ENCODE results near the gene OSBP2.

Gene OSBP2

DNA sequence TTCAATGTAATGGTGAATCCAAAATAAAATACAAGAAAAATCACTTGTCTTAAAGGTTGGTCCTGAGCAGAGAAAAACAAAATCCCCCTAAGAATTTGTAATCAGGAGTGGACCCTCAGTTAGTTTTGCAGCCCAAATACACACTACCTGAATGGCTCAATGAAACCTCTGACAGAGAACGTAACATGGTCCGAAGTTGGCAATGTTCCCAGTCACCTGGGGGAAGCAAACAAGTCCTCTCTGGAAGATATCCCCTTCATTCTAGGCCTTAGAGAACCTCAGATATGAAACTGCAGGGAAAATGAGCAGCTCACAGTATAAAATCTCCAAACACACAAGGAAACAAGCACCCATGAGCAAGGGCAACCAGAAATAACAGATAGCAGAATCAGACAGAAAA lies 215.7 kb downstream of the OSBP2 start:
- peak; percentile 20 for DNase-seq

DNA sequence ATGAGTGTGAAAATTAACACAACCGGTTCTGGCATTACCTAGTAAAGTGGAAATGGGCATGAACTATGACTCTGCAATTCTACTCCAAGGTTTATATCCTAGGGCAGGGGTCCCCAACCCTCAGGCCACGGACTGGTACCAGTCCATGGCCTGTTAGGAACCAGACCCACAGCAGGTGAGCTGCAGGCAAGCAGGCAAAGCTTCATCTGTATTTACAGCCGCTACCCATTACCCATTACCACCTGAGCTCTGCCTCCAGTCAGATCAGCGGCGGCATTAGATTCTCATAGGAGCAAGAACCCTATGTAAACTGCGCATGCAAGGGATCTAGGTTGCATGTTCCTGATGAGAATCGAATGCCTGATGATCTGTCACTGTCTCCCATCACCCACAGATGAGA lies 224.1 kb downstream of the OSBP2 start:
- DNase-seq, result no peak

DNA sequence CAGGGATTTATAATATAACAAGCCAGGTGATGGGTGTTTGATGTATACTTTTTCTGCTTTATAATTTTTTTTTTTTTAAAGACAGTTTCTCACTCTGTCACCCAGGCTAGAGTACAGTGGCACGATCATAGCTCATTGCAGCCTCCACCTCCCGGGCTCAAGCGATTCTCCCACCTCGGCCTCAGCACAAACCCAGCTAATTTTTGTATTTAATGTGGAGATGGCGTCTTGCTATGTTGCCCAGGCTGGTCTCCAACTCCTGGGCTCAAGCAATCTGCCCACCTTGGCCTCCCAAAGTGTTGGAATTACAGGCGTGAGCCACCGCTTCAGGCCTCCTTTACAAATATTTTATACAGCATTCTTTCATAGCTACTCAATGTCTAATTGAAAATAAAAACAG lies 225.3 kb downstream of the OSBP2 start:
- DNase-seq, result no peak

DNA sequence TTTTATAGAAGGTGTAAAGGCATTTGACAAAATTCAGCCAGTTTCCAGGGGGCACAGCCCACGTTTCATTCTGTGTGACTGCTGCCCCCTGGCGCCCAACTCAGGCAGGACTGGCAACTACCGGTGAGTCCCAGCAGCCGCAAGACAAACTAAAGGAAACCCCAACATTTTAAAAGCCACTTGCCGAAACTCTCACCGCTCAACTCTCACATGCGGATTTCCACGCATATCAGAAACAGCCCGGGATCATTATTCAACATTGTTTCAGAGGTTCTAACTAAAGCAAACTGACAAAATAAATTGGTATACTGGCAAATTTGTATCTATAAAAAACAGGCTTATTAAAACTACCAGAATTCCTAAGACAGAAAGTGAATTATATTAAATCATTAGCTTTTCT lies 225.7 kb downstream of the OSBP2 start:
- DNase-seq, result peak; percentile 77

DNA sequence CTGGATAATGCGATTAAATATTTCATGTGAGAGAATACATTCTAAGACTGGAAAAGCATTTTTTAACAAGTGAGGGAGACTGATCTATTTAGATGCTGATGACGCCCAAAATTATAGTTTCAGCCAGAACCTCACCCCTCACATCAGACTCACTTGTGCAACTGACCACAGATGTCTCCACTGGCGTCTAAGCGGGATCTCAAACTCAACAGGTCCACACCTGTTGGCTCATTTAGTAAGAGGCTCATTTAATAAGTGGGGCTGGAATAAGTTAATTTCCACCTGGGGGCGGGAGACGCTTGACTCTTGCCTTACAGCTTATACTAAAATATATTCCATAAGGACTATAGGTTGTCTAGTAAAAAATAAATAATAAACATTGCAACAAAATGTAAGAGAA lies 226.4 kb downstream of the OSBP2 start:
- DNase-seq, result peak; percentile 19

DNA sequence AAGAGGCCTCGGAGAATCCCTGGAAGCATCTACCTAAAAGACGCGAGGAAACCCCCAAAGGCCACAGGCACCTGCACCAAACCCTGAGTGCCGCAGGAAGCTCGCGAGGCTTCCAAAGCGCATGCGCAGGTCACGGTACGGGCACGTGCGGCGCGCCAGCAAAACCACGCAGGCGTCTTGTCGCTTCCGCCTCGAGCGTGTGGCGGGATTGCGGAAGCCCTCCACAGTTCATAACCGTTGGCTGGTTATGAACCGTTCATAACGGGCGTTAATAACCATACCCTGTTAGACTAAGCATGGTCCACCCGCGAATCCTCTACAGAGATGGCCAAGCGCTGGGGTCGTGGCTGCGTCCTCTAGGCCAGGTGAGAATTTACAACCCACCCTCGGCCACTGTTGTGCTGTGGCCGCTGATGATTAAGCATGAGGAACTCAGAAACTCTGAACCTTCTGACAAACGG lies 227.5 kb downstream of the OSBP2 start:
- peak; percentile 65 for DNase-seq

DNA sequence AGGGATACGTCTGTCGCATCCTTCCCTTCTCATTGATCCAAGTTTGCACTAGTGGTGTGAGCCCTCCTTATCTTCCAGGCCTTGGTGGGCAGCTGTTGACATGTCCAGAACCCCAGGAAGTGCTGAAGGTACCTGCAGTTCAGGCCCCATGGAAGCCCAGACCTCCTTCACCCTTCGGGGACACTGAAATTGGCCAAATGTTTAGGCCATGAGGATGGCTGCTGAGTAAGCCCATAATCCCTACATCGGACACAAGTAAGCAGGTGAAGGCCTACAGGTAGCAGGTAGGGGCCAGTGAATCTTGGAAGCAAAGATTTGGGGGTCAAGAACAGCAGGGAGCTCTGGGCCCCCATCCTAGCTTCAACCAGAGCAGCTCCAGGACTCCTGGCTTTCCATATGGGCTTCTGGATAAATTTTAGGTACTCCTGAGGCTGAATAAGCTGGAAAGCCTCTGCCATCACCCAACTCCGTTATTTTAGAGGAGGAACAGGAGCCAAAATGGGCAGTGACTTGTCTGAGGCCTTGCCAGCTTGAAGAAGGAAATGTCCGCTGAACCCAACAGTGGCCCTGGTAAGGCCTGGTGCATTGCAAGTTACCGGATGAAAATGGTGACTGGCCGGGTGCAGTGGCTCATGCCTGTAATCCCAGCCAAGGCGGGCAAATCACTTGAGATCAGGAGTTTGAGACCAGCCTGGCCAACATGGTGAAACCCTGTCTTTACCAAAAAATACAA lies 228.7 kb downstream of the OSBP2 start:
- DNase-seq, result no peak

DNA sequence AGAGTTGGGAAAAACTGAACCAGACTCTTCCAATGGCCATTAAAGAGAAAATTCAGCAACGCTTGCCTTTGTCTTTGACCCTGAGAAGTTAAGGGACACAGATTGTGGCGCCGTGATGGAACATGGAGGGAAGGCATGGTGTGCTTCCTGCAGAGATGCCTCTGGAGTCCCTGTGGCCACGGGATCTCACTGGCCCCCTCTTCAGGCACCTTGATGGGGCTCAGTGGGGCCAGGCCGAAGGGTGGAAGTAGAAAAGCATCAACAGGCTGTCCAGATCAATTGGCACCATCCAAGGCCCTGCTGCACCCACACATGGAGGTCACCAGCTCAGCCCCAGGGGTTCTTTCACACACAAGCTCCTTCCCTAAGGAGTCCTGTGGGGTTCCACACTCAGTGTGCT lies 231.0 kb downstream of the OSBP2 start:
- no peak for DNase-seq

DNA sequence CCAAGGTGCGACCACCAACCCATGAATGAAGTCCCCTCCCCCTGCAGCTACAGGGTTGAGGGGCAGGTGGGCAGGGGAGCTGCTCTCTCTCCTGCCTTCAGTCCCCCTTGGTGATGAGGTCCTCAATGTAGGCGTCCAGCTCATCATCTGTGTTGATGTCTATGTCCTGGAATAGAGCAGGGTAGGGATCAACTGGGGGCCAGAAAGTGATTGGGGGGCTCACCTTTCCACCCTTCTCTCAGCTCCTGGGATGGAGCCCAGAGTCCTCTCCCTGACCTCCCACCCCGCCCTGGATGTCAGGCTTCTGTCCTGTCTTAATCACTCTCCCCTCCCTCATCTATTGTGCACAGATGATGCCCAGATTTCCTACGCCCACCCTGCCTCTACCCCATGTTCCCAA lies 232.0 kb downstream of the OSBP2 start:
- no peak for DNase-seq

DNA sequence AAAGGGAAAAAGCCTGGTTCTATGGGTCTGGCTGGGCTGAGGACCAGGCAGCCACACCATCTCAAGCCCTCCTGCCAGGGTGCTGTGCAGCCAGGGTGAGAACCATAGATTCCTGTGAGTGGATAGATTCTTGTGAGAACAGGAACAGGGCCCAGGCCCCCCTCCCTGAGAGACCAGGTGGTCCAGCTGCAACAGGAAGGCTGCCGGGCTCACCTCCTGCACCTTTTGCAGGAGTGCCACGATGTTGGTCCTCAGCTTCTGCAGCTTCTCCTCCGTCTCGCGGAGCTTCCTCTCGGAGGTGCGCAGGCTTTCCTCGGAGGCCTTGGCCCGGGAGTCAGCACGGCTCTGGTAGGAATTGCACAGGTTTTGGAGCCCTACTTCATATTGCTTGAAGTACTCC lies 233.1 kb downstream of the OSBP2 start:
- no peak for DNase-seq

DNA sequence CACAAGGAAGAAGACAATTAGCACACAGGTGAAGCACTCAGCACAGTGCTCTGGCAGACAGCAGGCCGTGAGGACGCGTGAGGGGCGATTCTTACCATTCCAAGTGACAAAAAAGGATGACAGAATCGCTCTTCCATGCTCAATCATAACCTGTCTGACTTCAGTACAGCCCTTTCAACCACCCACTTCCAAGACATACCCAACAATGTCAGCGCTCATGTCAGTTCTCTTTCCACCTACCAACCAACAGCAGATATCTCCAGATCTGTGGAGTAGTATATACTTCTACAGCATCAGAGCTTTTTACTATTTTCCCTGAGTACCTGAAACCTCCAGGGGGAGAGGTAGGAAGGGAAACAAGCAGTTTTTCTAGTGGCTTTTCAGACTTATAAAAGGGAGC lies 233.7 kb downstream of the OSBP2 start:
- DNase-seq, result no peak

DNA sequence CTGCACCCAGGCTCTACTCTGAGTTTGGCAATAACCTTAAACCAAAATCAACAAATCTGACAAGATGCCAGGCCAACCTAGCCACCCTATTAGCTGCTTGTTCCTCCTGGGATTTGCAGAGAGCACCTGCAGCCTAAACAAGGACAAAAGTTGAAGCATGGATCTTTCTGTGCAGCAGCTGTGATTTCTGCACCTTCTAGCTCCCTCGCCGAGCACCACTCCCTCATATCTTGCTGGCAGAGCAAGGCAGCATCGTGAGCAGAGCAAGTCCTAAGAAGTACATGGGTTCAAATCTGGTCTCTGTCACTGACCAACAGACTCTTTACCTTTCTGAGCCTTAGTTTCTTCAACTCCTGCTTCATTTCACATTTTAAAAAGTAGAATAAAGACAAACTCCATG lies 235.6 kb downstream of the OSBP2 start:
- no peak for DNase-seq

DNA sequence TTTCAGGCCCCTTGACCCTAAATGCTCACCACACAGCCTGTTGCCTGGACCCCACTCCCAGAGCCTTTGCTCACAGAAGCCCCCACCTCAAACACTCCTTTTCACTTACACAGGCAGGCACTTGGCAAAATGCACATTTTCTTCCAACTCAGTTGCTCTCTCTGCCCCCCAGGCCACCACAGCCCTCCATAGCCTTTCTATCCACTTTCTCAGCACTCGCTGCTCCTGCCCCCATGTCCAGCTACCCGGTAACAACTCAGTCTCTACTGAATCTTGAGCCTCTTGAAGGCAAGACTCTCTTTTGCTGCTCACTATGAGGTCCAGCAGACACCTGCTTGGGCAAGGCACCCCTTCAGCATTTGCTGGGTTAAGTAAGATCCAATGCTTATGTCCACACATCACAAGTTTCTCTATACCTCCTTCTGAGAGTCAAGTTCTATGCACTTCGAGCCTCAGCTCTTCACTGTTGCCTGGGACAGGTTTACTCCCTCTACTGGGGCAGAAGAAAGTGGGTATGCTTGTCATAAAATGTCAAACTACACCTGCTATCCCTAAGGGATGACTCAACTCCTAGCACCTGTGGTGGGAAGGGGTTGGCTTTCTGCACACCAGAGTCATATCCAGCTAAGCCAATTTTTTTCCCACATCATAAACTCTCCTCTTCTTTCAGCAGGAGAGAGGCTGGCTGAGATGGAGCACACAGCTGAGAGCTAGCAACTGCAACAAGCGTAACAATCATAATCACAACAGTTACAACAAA lies 237.0 kb downstream of the OSBP2 start:
- DNase-seq, result no peak

DNA sequence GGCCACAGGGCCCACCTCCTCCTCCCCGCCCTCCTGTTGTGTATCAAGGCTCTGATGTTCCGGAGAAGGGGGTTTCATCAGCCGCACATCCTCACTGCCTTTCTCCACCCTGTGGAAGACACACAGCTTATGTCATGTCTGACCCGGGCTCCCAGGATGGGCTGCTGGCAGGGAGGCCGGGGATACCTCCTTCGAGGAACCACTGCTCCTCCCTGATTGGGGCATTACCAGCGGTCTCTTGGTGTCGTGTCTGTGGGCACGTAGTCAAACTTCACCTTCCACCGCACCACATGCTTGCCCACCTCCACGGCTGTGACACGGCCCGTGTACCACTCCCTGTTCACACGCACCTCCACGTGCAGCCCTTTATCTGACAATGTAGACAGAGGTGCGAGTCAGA lies 238.0 kb downstream of the OSBP2 start:
- no peak for DNase-seq

DNA sequence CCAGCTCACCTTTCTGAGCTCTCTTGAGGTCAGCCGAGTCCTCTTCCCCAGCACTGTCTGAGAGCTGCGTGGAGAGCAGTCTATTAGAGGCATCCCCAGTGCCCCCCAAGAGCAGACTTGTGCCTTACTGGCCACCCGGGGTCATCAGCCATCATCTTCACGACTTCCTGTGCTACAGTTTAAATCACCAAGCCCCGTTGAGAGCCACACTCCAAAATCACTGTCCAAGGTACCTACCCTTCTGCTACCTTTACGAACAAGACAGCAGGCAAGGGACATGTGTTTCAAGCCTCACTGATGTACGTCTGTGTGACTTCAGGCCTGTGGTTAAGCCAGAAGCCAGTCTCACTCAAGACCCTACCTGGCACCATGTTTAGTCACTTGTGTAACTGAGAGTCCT lies 238.8 kb downstream of the OSBP2 start:
- no peak for DNase-seq

DNA sequence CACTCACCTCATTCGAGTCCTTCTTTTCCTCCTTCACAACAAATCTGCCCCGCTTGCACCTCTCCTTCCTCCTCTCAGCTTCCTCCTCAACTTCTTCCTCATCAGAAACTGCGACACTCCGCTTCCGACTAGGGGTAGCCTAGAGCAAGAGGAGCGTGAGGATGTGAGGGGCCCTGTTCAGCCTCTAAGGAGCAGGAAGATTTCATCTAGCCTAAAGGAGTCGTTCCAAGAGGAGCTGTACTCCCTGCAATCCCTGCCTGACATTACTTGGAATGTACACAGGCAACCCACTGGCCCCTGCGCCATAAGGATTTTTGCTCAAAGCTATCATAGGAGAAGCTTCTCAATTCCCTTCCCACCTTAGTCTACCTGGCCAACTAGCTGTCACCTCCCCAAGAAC lies 239.4 kb downstream of the OSBP2 start:
- no peak for DNase-seq

DNA sequence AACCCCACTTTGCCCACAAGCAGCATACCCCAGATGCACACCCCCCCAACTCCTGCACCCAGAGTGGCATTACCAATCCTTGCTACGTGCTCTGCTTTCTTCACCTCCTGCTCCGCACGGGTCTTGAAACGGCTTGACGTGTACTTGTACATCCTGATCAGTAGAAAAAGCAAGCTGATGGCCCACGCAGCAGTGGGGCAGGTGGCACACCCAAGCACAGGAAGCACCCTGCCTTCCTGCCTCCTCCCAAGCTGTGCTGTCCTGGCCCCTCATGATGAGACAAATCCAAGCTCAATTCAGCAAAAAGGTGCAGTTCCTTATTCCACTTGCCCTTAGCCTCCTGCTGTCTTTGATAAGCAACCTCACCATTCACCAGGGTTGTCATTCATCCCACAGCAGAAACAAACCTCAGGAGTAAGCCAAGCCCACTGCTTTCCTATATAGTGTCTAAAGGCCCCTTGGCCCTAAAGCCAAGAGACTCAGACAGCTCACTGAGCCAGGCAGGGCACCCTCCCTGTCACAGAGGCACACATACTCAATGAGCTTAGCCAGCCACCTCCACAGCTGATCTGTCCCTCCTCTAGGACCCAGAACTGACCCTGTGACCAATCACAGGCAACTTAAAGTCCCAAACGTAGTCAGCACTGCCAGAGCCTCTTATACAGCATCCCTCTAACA lies 246.2 kb downstream of the OSBP2 start:
- no peak for DNase-seq

DNA sequence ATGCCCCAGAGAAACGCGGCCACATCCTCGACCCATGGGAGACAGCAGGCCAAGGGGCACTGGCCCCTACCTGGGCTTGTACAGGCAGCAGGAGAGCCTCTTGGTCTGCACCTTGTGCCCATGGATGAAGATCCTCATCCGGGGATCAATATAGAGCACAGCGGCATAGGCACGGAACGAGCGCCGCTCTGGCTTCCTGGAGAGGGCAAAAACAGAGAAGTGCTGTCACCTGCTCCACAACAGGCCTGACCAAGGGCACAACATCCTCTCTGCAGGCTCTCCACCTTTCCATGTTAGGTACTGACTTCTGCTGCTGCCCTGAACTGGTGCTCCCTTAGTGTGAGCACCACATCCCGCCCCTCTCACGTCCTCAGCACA lies 246.7 kb downstream of the OSBP2 start:
- no peak for DNase-seq

DNA sequence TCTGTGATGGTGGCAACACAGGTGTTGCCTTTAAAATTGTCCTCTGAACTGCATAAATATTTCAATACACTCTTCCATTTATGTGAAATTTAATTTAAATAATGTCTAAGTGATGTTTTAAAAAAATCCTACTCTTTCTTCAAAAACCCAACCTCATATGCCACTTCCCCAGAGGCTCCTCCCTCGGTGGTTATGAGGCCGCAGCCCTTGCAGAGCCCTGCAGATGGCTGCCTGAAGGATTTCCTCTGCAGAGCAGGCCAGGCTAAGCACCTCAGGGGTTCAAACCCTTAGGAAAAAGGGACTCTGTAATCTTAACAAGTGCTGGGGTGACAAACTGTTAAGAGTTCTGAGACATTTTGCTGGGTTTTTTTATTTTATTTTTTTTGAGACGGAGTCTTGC lies 248.7 kb downstream of the OSBP2 start:
- DNase-seq, result no peak

DNA sequence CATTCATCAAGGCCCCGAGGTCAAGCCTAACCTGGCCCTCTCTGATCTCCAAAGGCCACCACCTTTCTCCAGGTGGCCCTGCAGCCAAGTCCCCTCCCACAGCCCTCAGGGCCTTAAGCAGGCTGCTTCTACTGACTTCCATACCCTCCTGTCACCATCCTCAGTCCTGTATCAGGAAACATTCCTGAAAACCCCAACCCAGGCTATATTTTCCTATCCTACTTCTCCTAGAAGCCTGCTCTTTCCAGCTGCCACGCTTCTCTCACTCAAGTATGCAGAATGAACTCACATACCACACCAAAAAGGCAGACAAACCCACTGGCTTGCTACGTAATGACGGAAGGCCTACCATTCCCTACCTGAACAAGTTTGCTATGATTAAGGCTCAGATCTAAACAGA lies 250.3 kb downstream of the OSBP2 start:
- no peak for DNase-seq

DNA sequence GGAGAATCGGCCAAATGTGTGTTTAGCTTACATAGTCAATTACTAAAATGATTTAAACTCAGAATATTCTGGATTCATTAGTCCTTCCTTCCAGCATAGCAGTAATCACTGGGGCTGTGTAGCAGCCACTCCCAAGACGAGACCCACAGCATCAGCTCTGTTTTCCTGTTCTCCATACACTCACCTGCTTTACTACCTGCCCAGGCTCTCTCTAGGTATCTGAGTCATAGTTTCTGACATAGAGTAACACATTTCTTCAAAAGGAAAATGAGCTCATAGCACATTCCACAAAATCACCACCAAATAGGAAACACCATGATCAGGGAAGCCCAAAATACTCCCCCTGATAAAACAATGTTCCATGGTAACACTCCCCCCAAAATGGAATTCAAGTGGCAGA lies 251.0 kb downstream of the OSBP2 start:
- no peak for DNase-seq

DNA sequence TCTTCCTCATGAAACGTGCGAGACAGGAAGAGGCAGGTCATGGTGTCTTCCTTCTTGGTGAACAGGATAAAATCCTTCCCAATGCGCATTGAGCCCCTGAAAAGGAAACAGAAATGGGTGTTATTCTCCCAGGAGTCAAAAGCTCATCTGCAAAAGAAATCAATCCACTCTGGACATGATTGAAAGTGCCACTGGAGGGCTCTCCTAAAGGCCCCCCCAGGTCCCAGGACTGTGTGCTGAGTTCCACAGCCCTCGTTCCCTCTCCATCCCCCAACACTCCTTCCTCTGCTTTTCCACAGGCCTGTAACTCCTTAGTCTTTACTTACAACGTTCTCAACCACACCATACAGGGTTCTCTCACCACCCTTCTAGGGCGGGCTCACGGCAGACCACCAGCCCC lies 251.7 kb downstream of the OSBP2 start:
- no peak for DNase-seq

DNA sequence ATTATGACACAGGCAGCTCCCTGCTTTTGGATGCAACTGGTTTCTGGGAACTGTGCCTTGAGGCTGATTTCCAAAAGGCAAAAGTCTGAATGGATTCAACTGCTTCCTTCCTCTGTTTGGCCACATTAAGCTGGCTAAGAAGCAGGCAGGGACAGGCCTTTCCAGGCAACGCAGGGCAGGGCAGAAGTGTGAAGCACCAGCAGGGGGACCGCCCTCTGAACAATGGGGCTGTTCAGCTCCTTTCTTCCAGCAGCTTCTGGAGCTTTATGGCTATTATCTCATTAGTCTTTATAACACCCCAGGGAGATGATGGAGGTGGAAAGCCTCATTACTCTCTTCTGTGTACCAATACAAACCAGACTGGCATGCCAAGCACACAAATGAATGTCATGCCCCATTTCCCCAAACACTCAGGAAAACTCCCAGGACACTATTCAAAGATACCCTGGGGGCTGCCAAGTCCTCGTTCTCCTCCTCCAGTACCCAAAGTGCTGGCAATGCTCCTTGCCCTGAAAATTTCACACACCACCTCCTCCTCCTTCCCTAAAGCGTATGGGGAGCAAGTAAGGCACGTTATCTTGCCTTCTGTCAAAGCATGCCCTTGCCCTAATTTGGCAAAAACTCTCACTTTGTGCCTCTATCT lies 252.6 kb downstream of the OSBP2 start:
- DNase-seq, result no peak
